PC-3 (cell line): Measurements from ENCODE around the gene CDH16. TPM values are rescaled to one million over a fixed set of nuclear protein-coding genes. Genes with fewer than 3 reads are reported as not detected.
"Not testable (repeated sequence)": the region's sequence is repeated elsewhere in the genome, so short reads cannot be mapped to it uniquely, and the experiment has no call there.

Experiments used
- ATAC-seq: fragments of 200-7000 bp; cut with Tn5 transposase; 2 replicates; pipeline ENCODE4 v1.9.1; 2020; ENCODE audit warnings: mild to moderate bottlenecking, moderate library complexity
- BruUV-seq: library from RNA; stranded (reverse); fragments of 400-500 nt; replicated peaks from 2 replicates; lab custom pipeline; 2021; lab: Mats Ljungman, UMichigan
- CTCF ChIA-PET: fragments of 300-600 bp; sonication (Branson Sonifier 250); formaldehyde crosslinking; loops from one replicate; lab custom pipeline; 2022; ENCODE audit warnings: antibody characterized with exemption; lab: Charles Lee
- POLR2A ChIA-PET: fragments of 300-600 bp; sonication (Branson Sonifier 250); formaldehyde crosslinking; loops from one replicate; lab custom pipeline; 2022; ENCODE audit warnings: antibody characterized with exemption; ENCODE audit not compliant: unreplicated experiment; lab: Charles Lee
- DNase-seq: peaks from one replicate; pipeline ENCODE4 v3.0.0-alpha.2; 2015
- H2AFZ ChIP-seq: fragments of 300-600 bp; sonication (generic); 2 replicates; pipeline ENCODE4 v1.6.0; 2016; ENCODE audit warnings: antibody characterized with exemption, low read length
- H3F3A ChIP-seq: fragments of 300-600 bp; sonication (generic); one replicate; pipeline ENCODE4 v1.6.0; 2017; ENCODE audit warnings: antibody characterized with exemption, low read length, control low read depth, mild to moderate bottlenecking; ENCODE audit not compliant: unreplicated experiment
- H3K27ac ChIP-seq: fragments of 300-600 bp; sonication (generic); 2 replicates; pipeline ENCODE4 v1.5.1; 2016; ENCODE audit warnings: mild to moderate bottlenecking, low read length
- H3K27me3 ChIP-seq: fragments of 300-600 bp; sonication (generic); 2 replicates; pipeline ENCODE4 v1.6.1; 2016; ENCODE audit warnings: low read length, mixed read lengths
- H3K36me3 ChIP-seq: fragments of 300-600 bp; sonication (generic); 2 replicates; pipeline ENCODE4 v1.6.1; 2016; ENCODE audit warnings: low read depth, mixed run types, low read length, mixed read lengths
- H3K4me1 ChIP-seq: fragments of 300-600 bp; sonication (generic); 2 replicates; pipeline ENCODE4 v1.5.1; 2016; ENCODE audit warnings: low read length; ENCODE audit not compliant: insufficient read depth
- H3K4me2 ChIP-seq: fragments of 300-600 bp; sonication (generic); 2 replicates; pipeline ENCODE4 v1.6.0; 2016; ENCODE audit warnings: low read length
- H3K4me3 ChIP-seq: fragments of 300-600 bp; sonication (generic); 2 replicates; pipeline ENCODE4 v1.5.1; 2016; ENCODE audit warnings: mild to moderate bottlenecking, low read length, mixed read lengths
- H3K79me2 ChIP-seq: fragments of 300-600 bp; sonication (generic); 2 replicates; pipeline ENCODE4 v1.6.1; 2017; ENCODE audit warnings: low read length, mixed read lengths
- H3K9ac ChIP-seq: fragments of 300-600 bp; sonication (generic); 2 replicates; pipeline ENCODE4 v1.6.0; 2016; ENCODE audit warnings: mild to moderate bottlenecking, low read length
- H3K9me2 ChIP-seq: fragments of 300-600 bp; sonication (generic); replicated peaks from 2 replicates; pipeline ENCODE4 v1.6.1; 2016; ENCODE audit warnings: mixed run types, low read length, mixed read lengths
- H3K9me3 ChIP-seq: fragments of 300-600 bp; sonication (generic); 2 replicates; pipeline ENCODE4 v1.6.1; 2016; ENCODE audit warnings: low read length, mixed read lengths
- H4K20me1 ChIP-seq: fragments of 300-600 bp; sonication (generic); 2 replicates; pipeline ENCODE4 v1.6.1; 2016; ENCODE audit warnings: low read length, mixed read lengths
- CTCF ChIP-seq: fragments of 300-600 bp; sonication (generic); conservative IDR thresholded peaks from 2 replicates; pipeline ENCODE4 v1.5.1; 2017; ENCODE audit warnings: antibody characterized with exemption, low read depth, mild to moderate bottlenecking, low read length
- EZH2 ChIP-seq: fragments of 300-600 bp; sonication (generic); IDR thresholded peaks from one replicate; pipeline ENCODE4 v1.6.1; 2017; ENCODE audit warnings: antibody characterized with exemption, mild to moderate bottlenecking, low read length; ENCODE audit not compliant: unreplicated experiment
- EZH2phosphoT487 ChIP-seq: fragments of 300-600 bp; sonication (generic); IDR thresholded peaks from 2 replicates; pipeline ENCODE4 v1.6.1; 2018; ENCODE audit warnings: mild to moderate bottlenecking, antibody characterized with exemption, low read length, borderline replicate concordance
- intact Hi-C: fragments of 100-400 bp; cut with micrococcal nuclease; formaldehyde crosslinking; loops from 2 replicates; pipeline ENCODE4 v1.9.0; 2023
- total RNA-seq: library from RNA; depleted of rRNA; stranded (reverse); fragments of >200 nt; gene quantifications from 2 replicates; pipeline ENCODE4 v1.2.3, GENCODE V29; 2014

CDH16 gene
- total RNA-seq, 1 experiment from 2014 or later = not detected

GRCh38 chr16:66871840-66872239 lies 46.8 kb downstream of the CDH16 start:
- H3K36me3 ChIP-seq = no peaks in the 10 kb centered on the region
- no peaks in the 10 kb centered on the region for H3K79me2 ChIP-seq
- no peaks in the 10 kb centered on the region for H4K20me1 ChIP-seq
- TF ChIP-seq EZH2phosphoT487 (no peak), CTCF (no peak), EZH2 (no peak)
- BruUV-seq = no TSS peak
- H3K4me2 ChIP-seq = no peak overlapping the region
- H3K4me3 ChIP-seq = no peak overlapping the region
- no peaks in the 10 kb centered on the region for H3F3A ChIP-seq
- ChIA-PET CTCF (interaction anchor here (1.3 to 1.6 kb wide), 3 partner anchors 10 to 263 kb away, joined by 3 to 14 read pairs (median 8); partner anchors contain the start of gene NAE1), POLR2A (no interaction called here)
- H3K4me1 ChIP-seq = peaks cover 9% of the 10 kb centered on the region
- DNase-seq (no peak), ATAC-seq (no peak)
- no peak overlapping the region for H3K27ac ChIP-seq
- no peaks in the 10 kb centered on the region for H3K27me3 ChIP-seq
- no peak overlapping the region for H3K9ac ChIP-seq
- H3K9me3 ChIP-seq = no peaks in the 10 kb centered on the region
- intact Hi-C loops = loop anchor here (2.0 kb wide), 2 partner anchors 41 to 267 kb away; partner anchors contain the start of genes CMTM3 and NAE1
- no peak overlapping the region for H2AFZ ChIP-seq
- H3K9me2 ChIP-seq = no peaks in the 10 kb centered on the region

- H3F3A ChIP-seq, ATAC-seq, H2AFZ ChIP-seq, H3K27ac ChIP-seq, H4K20me1 ChIP-seq, H3K9me2 ChIP-seq, DNase-seq, H3K4me1 ChIP-seq, H3K27me3 ChIP-seq, H3K79me2 ChIP-seq, BruUV-seq, H3K36me3 ChIP-seq, CTCF ChIA-PET, H3K4me2 ChIP-seq, H3K9me3 ChIP-seq, POLR2A ChIA-PET, H3K9ac ChIP-seq, H3K4me3 ChIP-seq, intact Hi-C loops: not testable (repeated sequence)
These were observed 47.3 kb downstream of the CDH16 start for GRCh38 chr16:66871363-66871762.

DNA sequence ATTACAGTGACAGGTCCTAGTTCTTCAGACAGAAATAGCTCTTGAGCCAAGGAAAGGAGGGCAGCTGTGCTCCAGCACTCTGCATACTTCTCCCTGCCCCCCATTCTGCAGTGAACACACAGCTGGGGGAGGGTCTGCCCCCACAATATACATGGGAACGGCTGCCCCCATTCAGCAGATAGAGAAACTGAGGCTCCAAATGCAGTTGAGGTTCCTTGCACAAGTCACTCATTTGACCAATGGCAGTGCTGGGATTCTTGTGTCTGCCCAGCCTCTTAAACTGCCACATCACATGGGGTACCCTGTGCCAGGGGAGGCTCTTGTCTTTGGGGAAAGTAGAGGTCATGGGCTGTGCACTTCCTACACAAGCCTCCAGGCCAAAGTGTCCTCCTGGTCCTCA lies 49.3 kb downstream of the CDH16 start:
- H3F3A ChIP-seq = no peaks in the 10 kb centered on the region
- no peaks in the 10 kb centered on the region for H3K9me2 ChIP-seq
- H3K27ac ChIP-seq = no peak overlapping the region
- no peak overlapping the region for H3K4me3 ChIP-seq
- ChIA-PET POLR2A (interaction anchor here (0.6 kb wide), 1 partner anchor 381 kb away, joined by 19 read pairs; no protein-coding TSS in a partner anchor), CTCF (no interaction called here)
- BruUV-seq = no TSS peak
- H3K36me3 ChIP-seq = no peaks in the 10 kb centered on the region
- no peaks in the 10 kb centered on the region for H3K79me2 ChIP-seq
- DNase-seq (no peak), ATAC-seq (no peak)
- peaks cover 9% of the 10 kb centered on the region for H3K4me1 ChIP-seq
- intact Hi-C loops = loop anchor here (10.0 kb wide), 1 partner anchor 115 kb away; the partner anchor contains the start of gene DYNC1LI2
- H4K20me1 ChIP-seq = no peaks in the 10 kb centered on the region
- no peak overlapping the region for H2AFZ ChIP-seq
- no peak overlapping the region for H3K9ac ChIP-seq
- H3K27me3 ChIP-seq = no peaks in the 10 kb centered on the region
- TF ChIP-seq EZH2phosphoT487 = no peak
- H3K4me2 ChIP-seq = no peak overlapping the region
- no peaks in the 10 kb centered on the region for H3K9me3 ChIP-seq

DNA sequence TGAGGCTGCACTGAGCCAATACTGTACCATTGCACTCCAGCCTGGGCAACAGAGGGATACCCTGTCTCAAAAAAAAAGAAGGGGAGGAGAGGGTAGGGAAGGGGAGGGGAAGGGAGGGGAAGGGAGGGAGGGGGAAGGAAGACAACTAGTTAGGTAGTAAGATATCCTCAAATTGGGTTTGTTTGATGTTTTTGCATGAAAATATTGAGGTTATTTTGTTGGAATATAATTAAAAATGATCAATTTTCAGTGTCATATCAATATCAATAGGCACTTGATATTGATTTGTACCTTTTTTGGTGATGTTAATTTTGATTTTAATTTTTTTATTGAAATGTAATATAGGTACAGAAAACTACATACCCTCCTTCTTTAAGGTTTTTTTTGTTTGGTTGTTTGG lies 55.0 kb downstream of the CDH16 start:
- intact Hi-C loops = loop anchor here (10.0 kb wide), 1 partner anchor 109 kb away; the partner anchor contains the start of gene DYNC1LI2

More for the DNA sequence above, 55.0 kb downstream of the CDH16 start:
- H3K36me3 ChIP-seq = no peaks in the 10 kb centered on the region
- H3K27ac ChIP-seq = no peak overlapping the region
- no peak overlapping the region for H2AFZ ChIP-seq
- no peaks in the 10 kb centered on the region for H3K79me2 ChIP-seq
- H4K20me1 ChIP-seq = no peaks in the 10 kb centered on the region
- TF ChIP-seq CTCF = no peak
- no peak for TF ChIP-seq EZH2
- no peak for TF ChIP-seq EZH2phosphoT487
- BruUV-seq = no TSS peak
- no peaks in the 10 kb centered on the region for H3K9me3 ChIP-seq
- peaks cover 6% of the 10 kb centered on the region; the same call in 1 of the 2 replicates for H3K4me1 ChIP-seq
- no peaks in the 10 kb centered on the region for H3K27me3 ChIP-seq
- no peaks in the 10 kb centered on the region for H3K9me2 ChIP-seq
- H3K4me3 ChIP-seq = no peak overlapping the region
- H3K4me2 ChIP-seq = no peak overlapping the region
- DNase-seq (no peak), ATAC-seq (no peak)
- no peak overlapping the region for H3K9ac ChIP-seq
- ChIA-PET CTCF (no interaction called here), POLR2A (no interaction called here)
- H3F3A ChIP-seq = no peaks in the 10 kb centered on the region
